ENCODE measurements around the gene CDC40.
"Not testable (repeated sequence)": the region's sequence is repeated elsewhere in the genome, so short reads cannot be mapped to it uniquely, and the experiment has no call there.

CDC40 gene

DNA sequence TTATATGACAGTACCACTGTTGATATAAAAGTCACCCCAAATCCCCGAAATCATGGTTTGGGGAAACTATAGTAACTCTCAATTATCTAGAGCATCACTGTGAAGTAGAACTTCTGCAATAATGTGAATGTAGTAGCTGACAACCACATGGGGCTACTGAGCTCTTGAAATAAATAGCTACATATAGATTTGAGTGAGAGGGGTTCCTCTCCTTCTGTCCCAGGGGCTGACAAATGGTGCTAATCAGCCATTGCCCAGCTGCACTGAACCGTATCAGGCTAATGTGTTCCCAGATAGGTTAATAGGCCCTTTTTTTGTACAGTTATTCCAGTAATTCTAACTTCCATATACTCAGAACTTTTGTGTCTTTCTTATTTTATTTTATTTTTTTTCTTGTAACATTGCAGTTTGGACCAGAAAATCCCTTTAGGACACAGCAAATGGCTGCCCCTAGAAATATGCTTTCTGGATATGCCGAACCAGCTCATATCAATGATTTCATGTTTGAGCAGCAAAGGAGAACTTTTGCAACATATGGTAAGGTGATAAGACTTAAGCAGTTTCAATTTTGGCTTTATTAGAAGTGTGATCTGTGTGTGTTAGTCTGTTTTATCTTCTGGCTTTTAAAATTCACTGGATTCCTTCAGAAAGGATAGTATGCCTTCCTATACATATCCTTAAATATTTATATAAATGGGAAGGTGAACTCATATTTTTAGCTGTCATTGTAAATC, 21.1 kb downstream of the CDC40 start:
- DNase-seq, result no peak

DNA sequence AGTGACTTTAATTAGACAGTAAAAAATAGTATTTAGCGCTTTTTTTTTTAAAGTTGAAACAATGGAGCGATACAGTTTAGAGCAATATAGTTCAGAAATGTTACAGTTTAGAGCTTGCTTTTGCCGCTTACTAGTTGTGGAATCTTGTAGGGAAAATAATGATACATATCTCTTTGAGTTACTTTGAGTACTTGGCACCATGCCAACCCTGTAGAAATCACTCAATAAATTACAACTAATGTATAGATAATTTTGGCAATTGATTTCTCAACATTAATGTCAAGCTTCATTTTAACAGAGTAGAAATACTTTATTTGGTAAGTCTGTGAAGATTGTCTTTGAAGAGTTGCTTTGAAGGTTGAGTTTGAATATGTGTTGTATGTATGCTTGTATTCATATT, 27.4 kb downstream of the CDC40 start:
- DNase-seq, result no peak

DNA sequence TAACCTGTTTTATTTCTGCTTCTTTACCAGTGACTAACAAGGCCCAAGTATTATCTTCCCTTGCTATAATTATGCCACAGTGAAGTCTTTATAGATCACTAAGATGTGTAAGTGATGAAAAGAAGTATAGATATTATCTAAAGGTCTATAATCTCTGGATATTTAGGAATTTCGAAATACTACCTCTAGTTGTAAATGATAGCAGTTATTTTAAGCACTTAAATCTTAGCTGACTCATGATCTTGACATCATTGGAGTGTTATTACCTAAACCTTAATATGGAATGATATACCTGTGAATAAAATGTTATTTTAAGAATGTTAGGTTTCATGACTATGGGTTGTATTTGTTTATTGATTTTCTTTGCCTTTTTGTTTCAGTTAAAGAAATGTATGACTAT, 31.5 kb downstream of the CDC40 start:
- no peak for DNase-seq

DNA sequence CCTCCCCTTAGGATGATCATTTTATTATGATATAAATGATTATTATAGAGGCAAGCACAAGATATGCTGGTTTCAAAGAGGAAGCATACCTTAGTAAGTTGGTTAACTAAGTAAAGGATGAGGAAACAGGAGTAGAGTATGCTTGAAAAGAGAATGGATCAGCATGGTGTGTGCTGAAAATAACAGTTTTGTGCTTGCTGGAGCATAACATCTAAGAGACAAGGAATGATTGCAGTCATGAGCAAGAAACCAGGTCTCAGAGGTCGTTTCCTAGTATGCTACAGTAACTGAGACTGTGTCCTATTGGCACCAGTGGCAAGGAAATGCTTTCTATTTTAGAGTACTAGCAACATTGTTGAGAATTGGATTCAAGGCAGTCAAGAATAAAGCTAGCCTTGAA, 34.1 kb downstream of the CDC40 start:
- DNase-seq, result no peak

DNA sequence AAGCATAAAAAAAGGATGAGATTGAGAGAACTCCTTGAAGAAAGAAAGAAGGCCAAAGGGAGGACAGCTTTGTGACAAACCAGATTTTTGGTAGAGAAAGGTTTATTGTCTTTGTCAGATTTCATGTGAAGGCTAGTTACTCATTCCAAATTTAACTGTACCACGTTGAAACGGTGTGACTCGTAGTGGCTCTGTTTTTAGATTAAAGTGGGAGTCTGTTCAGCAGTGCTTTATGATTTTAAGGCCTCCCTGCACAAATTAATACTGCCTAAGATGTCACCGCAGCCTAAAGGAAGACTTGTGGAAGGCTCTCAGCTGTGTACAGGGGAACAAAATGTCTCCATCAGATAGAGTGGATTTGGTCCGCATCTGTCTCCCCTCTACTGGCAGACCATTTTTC, 35.9 kb downstream of the CDC40 start:
- no peak for DNase-seq

DNA sequence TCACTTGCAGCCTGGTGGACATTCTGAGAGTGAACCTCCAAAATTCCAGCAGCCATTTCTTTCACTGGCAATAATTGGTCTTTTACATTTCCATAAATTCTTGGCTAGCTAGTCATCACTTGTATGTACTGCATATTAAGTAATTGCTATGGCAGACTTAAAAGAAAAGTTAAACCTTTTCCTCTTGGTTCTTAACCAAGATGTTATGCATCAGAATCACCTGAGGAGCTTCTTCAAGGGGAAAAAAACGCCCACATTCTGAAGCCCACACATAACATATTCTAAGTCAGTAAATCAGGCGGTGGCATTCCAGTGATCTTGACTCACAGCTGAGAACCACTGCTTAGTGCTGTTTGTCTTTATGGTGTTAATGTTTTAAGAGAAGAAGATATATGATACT, 37.0 kb downstream of the CDC40 start:
- no peak for DNase-seq

DNA sequence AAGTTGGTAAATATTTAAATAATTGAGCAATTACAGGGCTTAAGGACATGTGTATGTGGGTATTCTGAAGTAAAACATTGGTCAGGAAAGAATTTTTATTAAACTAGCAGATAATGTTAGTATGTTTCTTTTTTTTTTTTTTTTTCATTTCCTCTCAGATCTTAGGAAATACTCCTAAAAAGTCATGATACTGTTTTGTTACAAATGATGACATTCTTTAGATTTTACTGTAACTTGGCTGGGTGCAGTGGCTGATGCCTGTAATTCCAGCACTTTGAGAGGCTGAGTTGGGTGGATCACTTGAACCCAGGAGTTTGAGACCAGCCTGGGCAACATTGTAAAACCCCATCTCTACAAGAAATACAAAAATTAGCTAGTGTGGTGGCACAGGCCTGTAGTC, 41.5 kb downstream of the CDC40 start:
- DNase-seq, result no peak

DNA sequence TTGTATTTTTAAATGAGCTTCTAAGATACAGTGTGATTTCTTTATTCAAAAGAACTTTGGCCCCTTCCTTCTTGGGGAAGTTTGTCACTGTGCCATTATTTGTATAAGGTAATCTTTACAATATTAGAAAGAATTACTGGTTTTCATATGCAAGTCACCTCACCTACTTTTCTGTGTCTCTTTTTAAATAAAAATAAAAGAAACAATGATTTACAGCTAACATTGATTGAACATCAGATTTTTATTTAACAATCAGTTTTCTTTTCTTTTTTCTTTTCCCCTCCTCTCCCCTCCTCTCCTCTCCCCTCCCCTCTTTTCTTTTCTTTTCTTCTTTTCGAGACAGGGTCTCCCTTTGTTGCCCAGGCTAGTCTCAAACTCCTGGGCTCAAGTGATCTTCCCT, 46.0 kb downstream of the CDC40 start:
- no peak for DNase-seq

DNA sequence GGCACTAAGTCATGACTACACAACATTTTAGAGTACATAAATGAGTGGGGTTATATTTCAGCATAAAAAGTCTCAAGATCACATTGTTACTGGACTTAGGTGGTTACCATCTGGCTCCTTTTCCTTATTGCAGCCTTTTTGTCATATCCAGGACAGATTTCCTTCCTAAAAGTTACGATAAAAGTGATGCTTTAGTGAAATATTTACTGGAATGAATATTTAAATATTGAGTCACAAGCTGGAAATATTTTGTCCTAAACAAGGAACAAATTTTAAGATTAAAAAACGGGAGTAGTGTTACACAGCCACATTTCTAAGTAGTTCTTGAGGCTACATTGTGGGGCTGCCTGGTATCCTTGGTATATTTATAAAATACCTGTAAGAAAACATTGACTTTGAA, 52.2 kb downstream of the CDC40 start:
- DNase-seq, result no peak

DNA sequence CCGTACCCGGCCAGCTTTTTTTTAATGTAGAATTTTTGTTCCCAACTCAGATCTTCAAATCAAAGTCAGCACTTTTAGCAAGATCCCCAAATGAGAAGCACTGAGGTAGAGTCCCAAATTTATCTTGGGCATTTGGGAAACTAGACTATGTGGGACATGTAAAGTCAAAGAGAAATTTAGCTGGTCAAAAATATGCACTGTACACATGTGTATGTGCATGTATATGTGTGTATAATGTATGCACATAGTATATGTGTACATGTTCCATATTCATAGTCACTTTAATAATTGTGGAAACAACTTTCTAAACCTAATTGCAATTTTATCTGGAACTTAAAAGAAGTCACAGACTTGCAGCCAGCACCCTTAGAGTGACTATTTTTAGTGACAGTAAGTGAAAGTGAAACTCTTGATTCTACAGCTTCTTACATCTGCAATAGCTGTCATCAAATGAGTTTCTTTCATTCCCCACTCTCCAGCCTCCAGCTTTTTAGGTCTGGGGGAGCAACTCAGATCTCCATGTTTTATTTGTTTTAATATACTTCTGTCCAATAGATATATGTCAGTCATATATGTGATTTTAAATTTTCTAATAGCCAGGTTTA, 53.6 kb downstream of the CDC40 start:
- DNase-seq, result peak in 1 of 5 experiments; percentile 65

DNA sequence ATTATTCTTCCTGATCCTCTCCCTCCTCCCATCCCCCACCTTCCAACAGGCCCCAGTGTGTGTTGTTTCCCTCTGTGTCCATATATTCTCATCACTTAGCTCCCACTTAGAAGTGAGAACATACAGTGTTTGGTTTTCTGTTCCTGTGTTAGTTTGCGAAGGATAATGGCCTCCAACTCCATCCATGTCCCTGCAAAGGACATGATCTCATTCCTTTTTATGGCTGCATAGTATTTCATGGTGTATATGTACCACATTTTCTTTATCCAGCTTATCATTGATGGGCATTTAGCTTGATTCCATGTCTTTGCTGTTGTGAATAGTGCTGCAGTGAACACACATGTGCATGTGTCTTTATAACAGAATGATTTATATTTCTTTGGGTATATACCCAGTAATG, 55.8 kb downstream of the CDC40 start:
- DNase-seq, result not testable (repeated sequence)

DNA sequence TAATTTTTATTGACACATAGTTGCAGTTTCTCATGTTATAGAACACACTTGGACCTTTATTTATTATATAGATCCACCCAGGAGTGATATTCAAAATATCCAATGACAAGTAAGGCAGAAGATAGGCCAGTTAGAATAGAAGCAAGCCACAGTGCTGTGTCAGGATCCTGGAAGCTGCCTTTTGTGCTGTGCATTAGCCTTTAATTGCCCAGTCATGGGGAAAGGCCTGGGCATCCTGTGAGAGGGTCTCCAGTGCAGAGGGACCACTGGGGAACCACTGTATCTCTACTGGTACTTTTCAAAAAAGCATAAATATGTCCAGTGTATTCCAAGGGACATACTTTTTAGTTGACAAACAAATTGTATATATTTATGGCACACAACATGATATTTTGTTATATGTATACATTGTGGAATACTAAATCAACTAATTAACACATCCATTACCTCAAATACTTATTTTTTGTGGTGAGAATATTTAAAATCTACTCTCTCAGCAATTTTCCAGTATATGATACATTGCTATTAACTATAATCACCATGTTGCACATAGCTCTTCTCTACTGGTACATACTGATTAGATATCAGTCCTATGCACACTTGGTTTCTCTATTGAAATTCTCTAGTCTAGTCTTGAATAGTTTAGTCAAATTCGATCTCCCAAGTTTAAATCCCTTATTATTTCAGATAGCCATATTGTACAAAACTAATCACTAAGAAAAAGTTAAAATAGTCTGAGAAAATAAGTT, 59.5 kb downstream of the CDC40 start:
- no peak for DNase-seq

DNA sequence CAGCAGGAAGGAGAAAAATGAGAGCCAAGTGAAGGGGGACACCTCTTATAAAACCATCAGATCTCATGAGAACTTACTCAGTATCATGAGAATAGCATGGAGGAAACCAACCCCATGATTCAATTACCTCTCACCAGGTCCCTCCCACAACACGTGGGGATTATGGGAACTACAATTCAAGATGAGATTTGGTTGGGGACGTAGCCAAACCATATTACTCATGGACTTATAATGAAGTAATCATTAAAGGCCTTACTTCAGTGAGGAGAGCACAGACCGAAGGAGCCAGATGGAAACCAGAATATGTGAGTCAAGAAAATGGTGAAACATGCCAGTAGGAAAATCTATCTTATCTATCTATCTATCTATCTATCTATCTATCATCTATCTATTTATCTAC, 64.4 kb downstream of the CDC40 start:
- not testable (repeated sequence) for DNase-seq

DNA sequence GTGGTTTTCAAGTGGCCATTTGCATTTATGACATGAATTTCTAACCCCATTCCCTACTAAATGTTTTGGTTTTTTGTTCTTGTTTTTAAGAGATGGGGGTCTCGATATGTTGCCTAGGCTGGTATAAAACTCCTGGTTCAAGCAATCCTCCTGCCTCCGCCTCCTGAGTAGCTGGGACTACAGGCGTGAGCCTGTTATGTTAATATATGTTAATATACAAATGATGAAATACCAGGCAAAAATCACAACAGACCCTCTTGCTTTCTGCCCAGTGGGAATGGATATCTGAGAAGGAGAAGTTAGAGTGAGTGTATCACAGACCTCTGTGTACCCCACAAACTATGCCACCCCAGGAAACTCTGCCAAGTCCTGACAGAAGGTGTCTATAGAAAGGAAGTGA, 66.2 kb downstream of the CDC40 start:
- DNase-seq, result no peak

DNA sequence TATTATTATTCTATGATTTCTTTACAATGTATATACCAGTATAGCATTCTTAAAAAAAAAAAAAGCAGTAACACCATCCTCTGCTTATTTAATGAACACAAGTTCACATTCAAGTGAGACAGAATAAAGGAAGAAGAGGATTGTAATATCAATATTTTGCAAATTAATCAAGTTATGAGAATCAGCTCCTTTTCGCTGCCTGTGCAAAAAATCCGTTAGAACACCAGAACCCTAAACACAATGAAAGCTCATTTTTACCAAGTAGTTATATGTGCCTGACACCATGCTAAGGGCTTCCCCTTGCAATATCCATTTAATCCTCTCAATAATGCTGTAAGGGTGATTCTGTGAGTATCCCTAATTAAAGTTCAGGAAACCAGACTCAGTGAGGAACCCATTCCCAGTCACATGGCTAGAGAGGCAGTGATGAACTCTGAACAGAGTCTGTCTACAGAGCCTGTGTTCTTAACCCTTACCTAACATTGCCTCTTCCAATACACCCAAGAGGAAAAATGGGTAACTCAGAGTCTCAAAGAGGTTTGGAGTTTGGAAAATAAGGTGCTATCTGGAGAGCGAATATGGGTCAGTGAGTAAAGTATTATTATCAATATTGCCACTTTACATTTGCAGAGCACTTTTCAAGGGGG, 66.8 kb downstream of the CDC40 start:
- no peak for DNase-seq

DNA sequence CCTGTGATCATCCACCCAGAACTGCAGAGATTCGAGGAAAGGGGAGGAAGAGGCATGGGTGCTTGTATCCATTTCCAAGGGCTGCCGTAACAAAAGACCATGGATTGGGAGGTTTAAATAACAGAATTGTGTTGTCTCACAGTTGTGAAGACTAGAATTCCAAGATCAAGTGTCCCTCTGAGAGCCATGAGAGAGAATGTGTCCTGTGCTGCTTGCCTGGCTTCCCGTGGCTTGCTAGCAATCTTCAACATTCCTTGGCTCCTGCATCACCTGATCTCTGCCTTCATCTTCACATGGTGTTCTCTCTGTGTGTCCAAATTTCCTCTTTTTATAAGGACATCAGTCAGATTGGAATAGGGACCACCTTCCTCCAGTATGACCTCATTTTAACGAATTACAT, 69.8 kb downstream of the CDC40 start:
- DNase-seq, result no peak

DNA sequence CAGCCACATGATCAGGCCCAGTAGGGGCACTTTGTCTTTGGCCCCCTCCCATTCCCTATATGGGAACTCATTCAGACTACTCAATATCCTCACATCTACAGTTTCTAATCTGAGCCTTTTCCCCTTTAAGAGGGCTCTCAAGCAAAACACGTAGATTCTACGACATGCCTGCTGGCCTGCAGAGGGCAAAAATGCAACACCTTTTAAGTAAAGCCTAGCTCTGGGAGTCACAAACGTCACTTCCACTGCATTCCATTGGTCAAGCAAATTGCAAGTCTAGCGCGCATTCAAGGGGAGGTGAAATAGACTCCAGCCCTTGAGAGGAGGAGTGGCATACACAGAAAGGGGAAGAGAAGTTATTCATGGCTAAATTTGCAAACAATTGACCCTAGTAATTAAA, 70.6 kb downstream of the CDC40 start:
- DNase-seq, result no peak

DNA sequence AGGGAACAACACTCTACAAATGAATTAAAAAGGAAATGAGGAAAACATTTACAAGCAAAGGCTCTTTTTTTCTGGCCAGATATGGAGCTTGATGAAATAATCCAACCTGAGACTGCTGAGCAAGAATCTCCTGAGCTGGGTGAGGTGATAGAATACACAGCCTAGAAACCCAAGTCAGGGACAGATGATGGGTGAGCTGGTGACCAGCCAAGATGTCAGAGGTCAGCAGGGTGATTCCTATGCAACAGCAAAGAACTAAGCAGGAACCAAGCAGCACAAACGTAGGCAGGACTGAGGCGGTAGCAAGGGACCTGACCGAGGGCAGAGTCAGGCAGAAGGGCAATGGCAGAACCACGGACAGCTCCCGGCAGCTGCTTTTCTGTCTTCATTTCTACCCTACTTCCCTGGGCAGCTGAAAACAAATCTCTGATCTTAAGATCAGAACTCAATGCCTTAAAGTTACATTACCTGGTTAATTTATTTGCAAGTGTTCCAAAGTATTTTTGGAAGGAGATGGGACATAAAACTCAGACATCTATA, 75.1 kb downstream of the CDC40 start:
- DNase-seq, result peak in 1 of 5 experiments; percentile 19

DNA sequence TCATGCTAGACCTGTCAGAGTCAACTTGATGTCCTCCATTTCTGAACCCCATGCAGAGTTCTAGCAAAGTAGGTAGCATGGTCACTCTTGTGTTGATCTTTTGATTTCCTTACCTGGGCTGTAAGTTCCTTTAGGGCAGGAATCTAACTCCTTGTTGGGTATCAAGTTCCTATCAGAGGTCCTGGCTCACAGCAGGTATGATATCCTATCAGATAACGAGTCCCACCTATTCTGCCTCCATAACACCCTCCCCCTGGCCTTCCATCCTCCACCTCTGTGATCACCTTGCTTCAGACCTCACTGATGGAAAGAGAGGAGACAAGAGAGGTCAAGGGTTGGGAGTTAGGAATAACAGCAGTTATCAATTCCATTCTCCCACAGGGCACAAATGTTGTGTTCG, 76.1 kb downstream of the CDC40 start:
- DNase-seq, result no peak

DNA sequence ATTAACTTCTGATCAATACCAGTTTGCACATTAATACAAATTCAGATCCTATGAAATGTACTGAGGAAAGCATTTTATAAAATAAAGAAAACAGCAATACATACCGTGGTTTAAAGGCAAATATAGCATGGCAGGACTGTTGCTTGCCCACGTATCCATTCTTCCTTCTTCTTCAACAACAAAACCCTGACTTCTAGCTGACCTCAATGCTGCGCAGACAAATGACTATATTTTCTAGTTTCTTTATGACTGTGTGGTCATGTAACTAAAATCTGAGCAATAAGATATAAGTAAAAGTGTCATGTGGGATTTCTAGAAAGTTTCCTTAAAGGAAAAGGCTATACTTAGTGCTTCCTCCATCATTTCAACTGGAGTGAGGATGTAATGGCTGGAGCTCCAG, 85.0 kb downstream of the CDC40 start:
- DNase-seq, result no peak

DNA sequence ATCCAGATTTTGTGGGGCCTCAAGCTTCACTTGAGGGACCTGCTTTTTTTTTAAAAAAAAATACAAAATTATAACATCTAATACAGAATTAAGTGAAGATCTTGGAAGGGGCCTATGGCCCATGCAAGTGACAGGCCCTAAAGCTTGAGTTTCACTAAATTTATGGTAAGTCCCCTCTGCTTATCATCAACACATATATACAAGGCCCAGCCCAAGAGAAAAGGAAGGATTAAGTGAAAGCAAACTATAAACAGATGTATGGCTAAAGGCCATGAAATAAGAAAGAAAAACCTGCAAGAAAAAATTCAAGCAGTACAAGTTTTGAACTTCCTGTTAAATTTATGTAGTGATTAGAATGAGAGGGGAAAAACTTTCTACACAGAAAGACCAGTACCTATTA, 86.8 kb downstream of the CDC40 start:
- DNase-seq, result no peak

DNA sequence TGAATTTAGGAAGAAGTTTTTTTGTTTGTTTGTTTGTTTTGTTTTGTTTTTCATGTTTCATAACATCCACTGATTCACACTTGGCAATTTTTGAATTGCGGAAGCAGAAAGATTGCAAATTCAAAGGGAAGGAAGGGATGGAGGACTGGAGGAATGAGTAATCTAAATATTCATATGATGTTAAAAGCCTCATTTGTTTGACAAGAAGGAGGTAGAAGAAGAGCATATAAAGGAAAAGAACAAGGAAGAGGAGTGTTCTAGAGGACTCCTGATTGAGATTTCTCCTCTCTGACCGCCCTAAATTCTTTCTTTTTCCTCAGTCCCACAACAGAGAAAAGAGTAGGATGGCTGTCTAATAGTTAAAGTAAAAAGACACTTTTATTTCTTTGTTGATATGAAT, 89.4 kb downstream of the CDC40 start:
- no peak for DNase-seq

DNA sequence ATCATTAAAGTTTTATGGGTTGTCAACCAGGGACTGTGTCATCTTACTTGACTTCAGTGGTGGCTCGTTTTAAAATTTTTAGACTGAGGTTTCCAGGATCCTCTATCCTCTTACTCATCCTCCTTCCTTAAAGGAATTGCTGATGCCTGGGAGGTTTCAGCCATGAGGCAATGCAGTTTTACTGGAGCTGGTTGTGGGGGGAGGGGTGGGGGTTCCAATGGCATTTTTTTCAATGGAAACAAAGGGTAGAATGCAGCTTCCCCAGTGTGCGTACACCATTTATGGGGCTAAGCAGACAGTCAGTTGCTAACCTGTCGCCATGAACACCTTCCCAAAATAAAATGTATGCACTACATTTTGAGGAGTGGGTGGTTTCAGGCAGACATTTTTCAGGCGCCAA, 89.9 kb downstream of the CDC40 start:
- DNase-seq, result no peak

DNA sequence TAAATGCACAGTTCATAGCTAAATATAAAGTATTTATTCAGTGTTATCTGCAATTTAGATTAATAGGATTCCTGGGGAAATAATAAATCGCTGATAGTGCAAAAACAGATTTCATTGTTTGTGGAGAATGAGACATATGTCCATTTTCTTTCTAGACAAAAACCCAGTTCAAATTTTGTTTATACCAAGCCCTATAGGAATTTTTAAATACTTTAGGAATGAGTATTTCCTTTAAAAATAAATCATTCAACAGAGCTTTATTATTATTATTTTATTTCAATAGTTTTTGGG, 91.5 kb downstream of the CDC40 start:
- DNase-seq, result no peak

Data from T-helper 2 cell (primary cell).